HG03045 (cell line): ENCODE data around the gene TFPT.
A peak's percentile ranks its signal among the peaks of the same experiment; 100 is the strongest.

Experiments used
- ATAC-seq: cut with Tn5 transposase; IDR thresholded peaks from one replicate; pipeline ENCODE4 v1.9.1; 2021; ENCODE audit warnings: mild to moderate bottlenecking, moderate library complexity; ENCODE audit not compliant: unreplicated experiment

TFPT gene

GRCh38 chr19:54149021-54149812 is 33.8 kb upstream of the TFPT start:
- no peak for ATAC-seq

GRCh38 chr19:54148158-54148557 is 32.7 kb upstream of the TFPT start:
- ATAC-seq: no peak

- no peak for ATAC-seq
Measured at GRCh38 chr19:54147676-54148075, 32.2 kb upstream of the TFPT start.

GRCh38 chr19:54145541-54146158 is 30.2 kb upstream of the TFPT start:
- ATAC-seq: no peak

- ATAC-seq: no peak
Measured at GRCh38 chr19:54142166-54142780, 26.8 kb upstream of the TFPT start.

- ATAC-seq: no peak
Measured at GRCh38 chr19:54141356-54141755, 25.9 kb upstream of the TFPT start.

GRCh38 chr19:54138489-54139256 is 23.2 kb upstream of the TFPT start:
- no peak for ATAC-seq

- no peak for ATAC-seq
Measured at GRCh38 chr19:54137699-54138488, 22.4 kb upstream of the TFPT start, which contains the start of gene CNOT3. Gene CNOT3, plus strand, starts transcription at chr19:54137762. Its CDS starts 5,217 bp downstream, at chr19:54142979.

GRCh38 chr19:54136864-54137698 is 21.6 kb upstream of the TFPT start:
- peak; percentile 80 for ATAC-seq

GRCh38 chr19:54136086-54136863 is 20.8 kb upstream of the TFPT start:
- no peak for ATAC-seq

GRCh38 chr19:54133957-54134590 is 18.6 kb upstream of the TFPT start:
- ATAC-seq: no peak

- ATAC-seq: no peak
Measured at GRCh38 chr19:54133312-54133956, 18.0 kb upstream of the TFPT start.

GRCh38 chr19:54129617-54129996 is 14.2 kb upstream of the TFPT start:
- no peak for ATAC-seq

GRCh38 chr19:54128796-54129616 is 13.5 kb upstream of the TFPT start:
- no peak for ATAC-seq

- ATAC-seq: no peak
Measured at GRCh38 chr19:54128441-54128725, 12.9 kb upstream of the TFPT start.

GRCh38 chr19:54127688-54128440 is 12.4 kb upstream of the TFPT start:
- ATAC-seq: no peak

- ATAC-seq: no peak
Measured at GRCh38 chr19:54125713-54126112, 10.3 kb upstream of the TFPT start.
